Prostate gland (tissue), 2 donors: ENCODE data around the gene NEU2.

ENCODE experiments used
- POLR2A ChIP-seq: fragments of 450-650 bp; IDR thresholded peaks from one replicate; pipeline ENCODE4 v1.6.1; 2016; ENCODE audit warnings: antibody characterized with exemption, mild to moderate bottlenecking
- POLR2AphosphoS5 ChIP-seq: sonication (generic); formaldehyde crosslinking; IDR thresholded peaks from one replicate; pipeline ENCODE4 v1.6.1; 2017; ENCODE audit warnings: antibody characterized with exemption
- TF ChIP-seq, protein P1 (sequence below), 4 experiments: fragments of 200-600 bp in 2 of 4; fragments of 450-650 bp in 2 of 4; sonication (generic) in 2 of 4; IDR thresholded peaks; 1 replicate in 3 of 4; 2 replicates in 1 of 4; pipeline ENCODE4 v1.5.1; 2016 to 2019; ENCODE audit warnings: antibody characterized with exemption in 4 of 4, mild to moderate bottlenecking in 2 of 4, moderate library complexity in 2 of 4

DNA sequence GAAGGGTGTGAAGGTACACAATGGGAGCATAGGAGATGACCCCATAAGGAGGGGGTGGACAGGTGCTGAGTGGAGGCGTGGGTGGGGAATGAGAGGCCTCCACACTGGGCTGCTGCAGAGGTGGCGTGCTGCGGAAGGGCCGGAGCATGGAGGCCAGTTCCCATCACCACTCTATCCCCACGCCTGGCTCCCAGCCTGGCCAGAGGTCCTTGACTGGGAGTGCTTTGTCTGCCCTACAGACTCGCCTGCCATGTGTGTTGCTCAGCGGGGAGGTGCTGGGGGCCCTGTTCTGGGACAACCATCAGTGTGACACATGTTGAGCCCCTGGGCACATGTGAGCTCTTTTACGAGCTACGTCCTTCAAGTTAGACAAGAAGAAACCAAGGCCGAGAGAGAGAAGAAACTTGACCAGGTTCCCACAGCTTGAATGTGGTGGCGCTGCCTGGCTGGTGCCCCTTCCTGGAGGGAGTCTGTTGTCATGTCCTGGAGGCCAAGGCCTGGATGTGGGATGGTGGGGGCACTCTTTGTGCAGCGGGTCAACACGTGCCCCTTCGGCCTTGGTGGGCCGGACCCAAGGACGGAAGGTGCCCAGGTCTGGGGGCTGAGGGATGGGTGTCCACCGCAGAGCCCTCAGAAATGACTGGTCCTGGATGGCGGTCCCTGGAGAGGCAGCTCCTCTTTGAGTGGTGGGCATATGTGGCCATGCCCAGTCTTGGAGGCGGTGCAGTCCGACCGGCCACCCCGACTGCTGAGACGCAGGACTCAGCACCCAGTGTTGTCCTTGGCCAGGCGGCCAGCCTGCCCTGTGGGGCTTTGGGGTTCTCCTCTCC lies 26.5 kb downstream of the NEU2 start:
- TF ChIP-seq, protein P1, sequence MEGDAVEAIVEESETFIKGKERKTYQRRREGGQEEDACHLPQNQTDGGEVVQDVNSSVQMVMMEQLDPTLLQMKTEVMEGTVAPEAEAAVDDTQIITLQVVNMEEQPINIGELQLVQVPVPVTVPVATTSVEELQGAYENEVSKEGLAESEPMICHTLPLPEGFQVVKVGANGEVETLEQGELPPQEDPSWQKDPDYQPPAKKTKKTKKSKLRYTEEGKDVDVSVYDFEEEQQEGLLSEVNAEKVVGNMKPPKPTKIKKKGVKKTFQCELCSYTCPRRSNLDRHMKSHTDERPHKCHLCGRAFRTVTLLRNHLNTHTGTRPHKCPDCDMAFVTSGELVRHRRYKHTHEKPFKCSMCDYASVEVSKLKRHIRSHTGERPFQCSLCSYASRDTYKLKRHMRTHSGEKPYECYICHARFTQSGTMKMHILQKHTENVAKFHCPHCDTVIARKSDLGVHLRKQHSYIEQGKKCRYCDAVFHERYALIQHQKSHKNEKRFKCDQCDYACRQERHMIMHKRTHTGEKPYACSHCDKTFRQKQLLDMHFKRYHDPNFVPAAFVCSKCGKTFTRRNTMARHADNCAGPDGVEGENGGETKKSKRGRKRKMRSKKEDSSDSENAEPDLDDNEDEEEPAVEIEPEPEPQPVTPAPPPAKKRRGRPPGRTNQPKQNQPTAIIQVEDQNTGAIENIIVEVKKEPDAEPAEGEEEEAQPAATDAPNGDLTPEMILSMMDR (IDR thresholded peaks at IDR 0.05): no peak
- no peak for TF ChIP-seq POLR2AphosphoS5
- no peak for TF ChIP-seq POLR2A
